GM08714 (cell line): ENCODE measurements around the gene CORIN.
"Not testable (repeated sequence)": the region's sequence is repeated elsewhere in the genome, so short reads cannot be mapped to it uniquely, and the experiment has no call there.

Source experiments
- H3K4me3 ChIP-seq: fragments of 200-500 bp; sonication (Bioruptor generic); 2 replicates; pipeline ENCODE4 v1.5.1; 2014; ENCODE audit warnings: mild to moderate bottlenecking, low read length, inconsistent platforms
- ZNF274 ChIP-seq: IDR thresholded peaks from 2 replicates; pipeline ENCODE4 v1.6.1; 2012; ENCODE audit warnings: mild to moderate bottlenecking, low read depth, low read length

The CORIN gene

DNA sequence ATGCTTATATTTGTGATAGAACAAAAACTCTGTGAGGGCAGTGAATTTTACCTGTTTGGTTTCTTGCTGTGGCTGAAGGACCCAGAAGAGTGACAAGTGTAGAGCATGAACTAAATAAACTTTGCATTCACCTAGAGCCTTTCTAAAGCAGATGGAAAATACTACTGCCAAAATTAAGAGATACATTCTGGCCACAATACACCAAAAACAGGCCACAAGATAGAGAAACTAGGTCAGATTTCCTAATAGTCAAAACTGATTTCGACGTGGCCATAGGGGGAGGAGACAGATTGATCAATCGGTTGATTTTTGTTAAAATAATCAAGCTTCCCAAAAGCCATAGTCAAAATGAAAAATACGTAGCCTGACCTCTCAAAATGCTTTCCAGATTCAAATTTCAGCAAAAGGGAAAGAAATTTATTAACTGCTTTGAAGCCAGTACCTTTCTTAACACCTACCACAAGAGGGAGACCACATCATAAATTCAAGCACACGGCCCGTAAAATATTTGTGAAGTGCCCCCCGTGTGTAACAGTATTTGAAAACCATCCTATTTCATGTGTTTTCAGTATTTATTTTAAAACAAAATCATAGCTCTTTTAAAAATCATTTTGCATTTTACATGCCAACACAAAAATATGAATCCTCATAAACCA, 132.4 kb downstream of the CORIN start:
- TF ChIP-seq ZNF274, result no peak
- H3K4me3 ChIP-seq, result no peak overlapping the region

GRCh38 chr4:47704693-47705325, 133.1 kb downstream of the CORIN start:
- no peak overlapping the region for H3K4me3 ChIP-seq
- TF ChIP-seq ZNF274, result no peak

DNA sequence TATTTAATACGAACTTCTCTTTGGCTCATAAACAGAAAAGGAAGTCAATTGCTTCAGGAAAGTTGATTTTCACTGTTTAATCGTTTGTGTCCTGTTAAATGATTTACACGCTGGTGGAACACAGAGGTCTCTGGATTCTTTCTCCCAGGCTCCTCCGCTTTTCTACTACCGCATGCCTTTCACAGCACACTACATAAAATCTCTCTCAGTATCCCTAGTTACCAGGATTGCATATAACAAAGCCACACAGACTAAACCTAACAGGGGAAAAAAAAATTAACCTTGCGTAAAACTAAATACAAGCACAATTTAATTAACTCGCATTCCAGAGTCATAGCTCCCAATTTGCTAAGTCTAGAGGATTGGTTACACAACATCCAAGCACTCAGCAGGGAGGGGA, 133.9 kb downstream of the CORIN start:
- no peak overlapping the region for H3K4me3 ChIP-seq
- TF ChIP-seq ZNF274, result no peak

DNA sequence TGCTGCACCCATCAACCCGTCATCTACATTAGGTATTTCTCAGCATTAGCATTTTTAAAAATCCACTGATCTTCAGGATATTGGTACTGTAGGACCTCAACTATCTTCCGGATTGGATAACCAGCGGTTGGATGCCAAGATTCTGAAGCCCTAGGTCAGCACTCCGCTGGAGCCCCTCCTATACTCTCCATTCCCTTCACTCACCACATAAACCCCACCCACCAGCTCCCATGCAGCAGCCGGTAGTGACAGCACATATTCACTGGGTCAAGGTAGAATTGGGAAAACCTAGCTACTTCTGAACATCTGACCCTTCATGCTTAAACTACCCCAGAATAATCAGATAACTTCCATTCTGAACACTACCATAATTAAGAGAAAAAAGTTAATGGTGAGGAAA, 134.9 kb downstream of the CORIN start:
- no peak for TF ChIP-seq ZNF274
- no peak overlapping the region for H3K4me3 ChIP-seq

GRCh38 chr4:47701286-47701685, 136.6 kb downstream of the CORIN start:
- no peak for TF ChIP-seq ZNF274
- H3K4me3 ChIP-seq, result no peak overlapping the region

GRCh38 chr4:47698837-47699236, 139.0 kb downstream of the CORIN start:
- no peak for TF ChIP-seq ZNF274
- H3K4me3 ChIP-seq, result no peak overlapping the region

GRCh38 chr4:47696823-47697222, 141.0 kb downstream of the CORIN start:
- no peak for TF ChIP-seq ZNF274
- H3K4me3 ChIP-seq, result no peak overlapping the region

DNA sequence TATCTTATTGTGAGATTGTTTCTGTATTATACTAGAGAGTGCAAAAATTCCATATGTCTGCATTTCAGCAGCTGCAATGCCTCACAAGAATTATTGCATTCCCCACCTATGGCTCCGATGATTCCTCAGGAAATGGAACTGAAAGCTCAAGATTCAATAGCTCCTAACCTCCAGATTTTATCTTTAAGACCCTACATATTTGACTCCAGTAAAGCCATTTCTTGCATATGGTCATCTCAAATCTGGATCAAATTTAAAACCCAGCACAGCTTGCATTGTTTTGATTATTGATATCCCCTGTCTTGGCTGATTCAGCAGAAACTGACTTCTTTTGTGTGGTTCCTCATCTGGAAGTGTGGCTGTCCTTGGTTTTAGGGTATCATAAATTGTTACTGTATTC, 142.6 kb downstream of the CORIN start:
- TF ChIP-seq ZNF274, result no peak
- no peak overlapping the region for H3K4me3 ChIP-seq

- TF ChIP-seq ZNF274, result no peak
- no peak overlapping the region for H3K4me3 ChIP-seq
Measured at GRCh38 chr4:47694322-47694721, 143.5 kb downstream of the CORIN start.

DNA sequence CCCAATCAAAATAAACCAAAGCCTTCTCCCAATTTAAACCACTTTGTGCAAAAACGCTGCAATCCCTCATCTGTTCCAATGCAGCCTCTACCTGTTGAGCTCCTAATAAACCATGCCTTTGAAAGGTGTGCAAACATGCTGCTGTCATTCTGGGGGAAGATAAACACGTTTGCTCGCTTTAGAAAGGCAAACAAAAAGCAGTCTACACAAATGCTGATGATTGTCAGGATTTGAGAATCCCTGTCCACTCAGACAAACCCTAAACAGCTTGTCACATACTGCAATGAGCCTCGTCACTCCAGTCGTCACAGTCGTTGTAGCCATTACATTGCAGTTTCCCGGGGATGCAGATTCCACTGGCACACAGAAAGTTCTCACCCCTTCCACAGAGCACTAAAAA, 145.2 kb downstream of the CORIN start:
- H3K4me3 ChIP-seq, result no peak overlapping the region
- TF ChIP-seq ZNF274, result no peak

GRCh38 chr4:47691757-47692383, 146.0 kb downstream of the CORIN start:
- not testable (repeated sequence) for H3K4me3 ChIP-seq

- H3K4me3 ChIP-seq, result no peak overlapping the region
Measured at GRCh38 chr4:47690611-47691010, 147.3 kb downstream of the CORIN start.

GRCh38 chr4:47686294-47686872, 151.5 kb downstream of the CORIN start:
- H3K4me3 ChIP-seq, result no peak overlapping the region
- TF ChIP-seq ZNF274, result no peak

More at GRCh38 chr4:47690611-47691010, 147.3 kb downstream of the CORIN start:
- TF ChIP-seq ZNF274, result no peak

- no peak overlapping the region for H3K4me3 ChIP-seq
- no peak for TF ChIP-seq ZNF274
Measured at GRCh38 chr4:47675806-47676205, 162.1 kb downstream of the CORIN start.

- H3K4me3 ChIP-seq, result no peak overlapping the region
- TF ChIP-seq ZNF274, result no peak
Measured at GRCh38 chr4:47674144-47674543, 163.7 kb downstream of the CORIN start.
